ENCODE results near the gene ROPN1L.
"Not testable (repeated sequence)": the region's sequence is repeated elsewhere in the genome, so short reads cannot be mapped to it uniquely, and the experiment has no call there.

Gene ROPN1L

DNA sequence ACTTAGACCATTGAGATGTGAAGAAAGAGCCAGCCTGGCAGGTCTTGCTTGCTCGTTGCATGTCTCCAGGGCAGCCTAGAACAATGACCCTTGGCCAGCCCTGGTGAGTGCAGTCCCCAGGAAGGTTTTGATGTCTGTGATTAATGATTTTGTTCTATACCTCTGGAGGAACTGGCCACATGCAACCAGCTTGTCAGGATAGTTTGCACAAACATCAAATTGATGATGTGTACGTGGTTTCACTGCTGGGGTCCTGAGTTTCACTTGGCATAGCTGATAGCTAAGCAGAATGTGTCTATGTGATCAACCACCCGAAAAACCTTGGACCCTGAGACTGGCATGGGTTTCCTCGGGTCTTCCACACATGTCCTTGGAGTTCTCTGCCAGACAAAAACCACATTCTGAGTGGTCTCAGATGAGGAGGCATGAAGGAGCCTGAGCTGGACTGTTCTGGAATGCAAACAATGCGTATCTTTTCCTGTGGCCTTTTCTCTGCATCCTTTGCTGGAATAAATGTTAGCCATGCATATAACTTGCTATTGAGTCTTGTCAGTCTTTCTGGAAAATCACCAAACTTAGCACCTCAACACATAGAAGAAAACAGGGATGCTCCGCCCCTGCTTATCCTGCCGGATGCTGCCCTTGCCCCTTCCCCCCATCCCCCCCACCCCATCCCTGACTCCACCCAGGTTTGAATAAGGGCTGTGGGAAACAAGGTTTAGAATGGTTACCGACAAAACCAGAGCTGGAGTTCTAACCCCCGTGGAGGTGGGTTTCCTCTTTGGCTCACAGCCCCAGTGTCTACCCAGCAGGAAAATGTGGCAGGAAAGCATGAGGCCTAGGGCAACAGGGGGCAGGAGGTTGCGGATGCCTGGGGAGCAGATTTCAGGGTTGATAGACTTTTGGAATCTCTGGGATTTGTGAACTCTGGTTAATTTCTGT lies 72.1 kb downstream of the ROPN1L start:
- Histone ChIP-seq H2AFZ (ENCODE audit: low read length, unreplicated experiment) (peak overlapping the region; percentile 22), H3K36me3 (ENCODE audit: insufficient read depth, low read length) (no peaks in the 10 kb centered on the region), H3K27me3 (ENCODE audit: insufficient read depth, low read length) (no peaks in the 10 kb centered on the region), H3K27ac (ENCODE audit: low read depth, low read length) (peak overlapping the region; percentile 35; the same call in 1 of the 2 replicates), H3K4me1 (ENCODE audit: control insufficient read depth, insufficient read depth, low read length, unreplicated experiment) (peaks cover 15% of the 10 kb centered on the region), H3K4me3 (ENCODE audit: low read depth, low read length) (no peak overlapping the region), H3K79me2 (ENCODE audit: control insufficient read depth, insufficient read depth, low read length, unreplicated experiment) (no peaks in the 10 kb centered on the region)

DNA sequence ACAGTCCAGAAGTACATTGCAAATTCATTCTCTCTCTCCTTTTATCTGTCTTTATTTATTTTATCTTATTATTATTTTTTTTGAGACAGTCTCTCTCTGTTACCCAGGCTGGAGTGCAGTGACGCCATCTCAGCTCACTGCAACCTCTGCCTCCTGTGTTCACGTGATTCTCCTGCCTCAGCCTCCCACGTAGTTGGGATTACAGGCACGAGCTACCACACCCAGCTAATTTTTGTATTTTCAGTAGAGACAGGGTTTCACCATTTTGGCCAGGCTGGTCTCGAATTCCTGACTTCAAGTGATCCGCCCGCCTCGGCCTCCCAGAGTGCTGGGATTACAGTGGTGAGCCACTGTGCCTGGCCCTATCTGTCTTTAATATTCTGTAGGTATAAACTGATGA lies 72.9 kb downstream of the ROPN1L start:
- H3K4me3 ChIP-seq (ENCODE audit: low read depth, low read length); H2AFZ ChIP-seq (ENCODE audit: low read length, unreplicated experiment); H3K79me2 ChIP-seq (ENCODE audit: control insufficient read depth, insufficient read depth, low read length, unreplicated experiment); H3K27me3 ChIP-seq (ENCODE audit: insufficient read depth, low read length); H3K36me3 ChIP-seq (ENCODE audit: insufficient read depth, low read length); H3K27ac ChIP-seq (ENCODE audit: low read depth, low read length): not testable (repeated sequence)
- H3K4me1 ChIP-seq (ENCODE audit: control insufficient read depth, insufficient read depth, low read length, unreplicated experiment), result peaks cover 15% of the 10 kb centered on the region
